Measurements from ENCODE around the gene CNN3.

DNA sequence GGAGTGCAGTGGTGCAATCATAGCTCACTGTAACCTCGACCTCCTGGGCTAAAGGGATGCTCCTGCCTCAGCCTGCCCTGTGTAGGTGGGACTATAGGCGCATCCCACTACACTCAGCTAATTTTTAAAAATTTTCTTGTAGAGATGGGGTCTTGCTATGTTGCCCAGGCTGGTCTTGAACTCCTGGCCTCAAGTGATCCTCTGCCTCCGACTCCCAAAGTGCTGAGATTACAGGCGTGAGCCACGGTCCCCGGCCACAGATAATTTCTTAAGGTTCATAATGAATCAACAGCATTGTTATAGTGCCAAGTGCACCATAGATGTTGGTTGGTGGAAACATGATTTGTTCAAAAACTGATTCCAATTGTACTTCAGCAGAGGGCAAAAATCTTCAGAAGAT lies 42.2 kb upstream of the CNN3 start:
- TF ChIP-seq, protein P1, sequence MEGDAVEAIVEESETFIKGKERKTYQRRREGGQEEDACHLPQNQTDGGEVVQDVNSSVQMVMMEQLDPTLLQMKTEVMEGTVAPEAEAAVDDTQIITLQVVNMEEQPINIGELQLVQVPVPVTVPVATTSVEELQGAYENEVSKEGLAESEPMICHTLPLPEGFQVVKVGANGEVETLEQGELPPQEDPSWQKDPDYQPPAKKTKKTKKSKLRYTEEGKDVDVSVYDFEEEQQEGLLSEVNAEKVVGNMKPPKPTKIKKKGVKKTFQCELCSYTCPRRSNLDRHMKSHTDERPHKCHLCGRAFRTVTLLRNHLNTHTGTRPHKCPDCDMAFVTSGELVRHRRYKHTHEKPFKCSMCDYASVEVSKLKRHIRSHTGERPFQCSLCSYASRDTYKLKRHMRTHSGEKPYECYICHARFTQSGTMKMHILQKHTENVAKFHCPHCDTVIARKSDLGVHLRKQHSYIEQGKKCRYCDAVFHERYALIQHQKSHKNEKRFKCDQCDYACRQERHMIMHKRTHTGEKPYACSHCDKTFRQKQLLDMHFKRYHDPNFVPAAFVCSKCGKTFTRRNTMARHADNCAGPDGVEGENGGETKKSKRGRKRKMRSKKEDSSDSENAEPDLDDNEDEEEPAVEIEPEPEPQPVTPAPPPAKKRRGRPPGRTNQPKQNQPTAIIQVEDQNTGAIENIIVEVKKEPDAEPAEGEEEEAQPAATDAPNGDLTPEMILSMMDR (IDR thresholded peaks at IDR 0.05 in 4 of 5, conservative IDR thresholded peaks at IDR 0.05 in 1 of 5) = no peak
- TF ChIP-seq POLR2A (IDR thresholded peaks at IDR 0.05) = no peak
